ENCODE results near the gene CD96.
"Not testable (repeated sequence)": the region's sequence is repeated elsewhere in the genome, so short reads cannot be mapped to it uniquely, and the experiment has no call there.

The CD96 gene

GRCh38 chr3:111541911-111542483 is at the start of gene CD96:
TSS of gene CD96 (plus strand) at chr3:111542197. CDS start at chr3:111542249, 52 bp downstream.
- no peak for DNase-seq

- no peak for DNase-seq
Measured at GRCh38 chr3:111493276-111493675, 48.7 kb upstream of the CD96 start.

DNA sequence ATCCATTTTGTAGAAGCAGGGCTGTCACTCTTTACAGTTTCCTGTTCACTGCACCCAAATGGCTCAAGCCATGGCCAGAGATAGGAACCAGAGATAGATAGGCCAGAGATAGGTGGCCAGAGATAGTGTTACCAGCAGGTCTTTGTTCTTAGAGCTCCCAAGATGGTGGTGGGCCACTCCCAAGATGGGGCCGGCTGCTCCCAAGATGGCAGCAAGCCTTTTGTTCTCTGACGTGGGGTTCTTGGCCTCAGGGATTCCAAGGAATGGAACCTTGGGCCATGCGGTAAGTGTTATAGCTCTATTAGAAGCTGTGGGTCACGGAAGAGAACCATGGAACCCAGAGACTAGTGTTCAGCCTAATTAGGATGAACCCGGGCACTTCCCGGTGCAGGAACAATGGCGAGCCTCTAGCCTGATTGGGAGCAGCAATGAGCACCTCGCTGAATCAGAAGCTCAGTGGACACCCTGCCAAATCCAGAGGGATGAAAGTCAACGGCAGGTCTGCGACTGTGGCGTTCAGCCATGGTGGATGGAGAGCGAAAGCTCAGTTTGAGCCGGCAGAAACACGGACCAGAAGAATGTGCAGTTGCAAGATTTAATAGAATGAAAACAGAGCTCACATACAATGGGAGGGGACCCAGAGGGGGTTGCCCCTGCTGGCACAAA is 45.0 kb upstream of the CD96 start:
- DNase-seq = no peak

- no peak for DNase-seq
Measured at GRCh38 chr3:111498022-111498421, 44.0 kb upstream of the CD96 start.

- DNase-seq = no peak
Measured at GRCh38 chr3:111506435-111506834, 35.6 kb upstream of the CD96 start.

- DNase-seq = peak; percentile 34
Measured at GRCh38 chr3:111509308-111509707, 32.7 kb upstream of the CD96 start.

GRCh38 chr3:111517801-111518200 is 24.2 kb upstream of the CD96 start:
- DNase-seq = no peak

DNA sequence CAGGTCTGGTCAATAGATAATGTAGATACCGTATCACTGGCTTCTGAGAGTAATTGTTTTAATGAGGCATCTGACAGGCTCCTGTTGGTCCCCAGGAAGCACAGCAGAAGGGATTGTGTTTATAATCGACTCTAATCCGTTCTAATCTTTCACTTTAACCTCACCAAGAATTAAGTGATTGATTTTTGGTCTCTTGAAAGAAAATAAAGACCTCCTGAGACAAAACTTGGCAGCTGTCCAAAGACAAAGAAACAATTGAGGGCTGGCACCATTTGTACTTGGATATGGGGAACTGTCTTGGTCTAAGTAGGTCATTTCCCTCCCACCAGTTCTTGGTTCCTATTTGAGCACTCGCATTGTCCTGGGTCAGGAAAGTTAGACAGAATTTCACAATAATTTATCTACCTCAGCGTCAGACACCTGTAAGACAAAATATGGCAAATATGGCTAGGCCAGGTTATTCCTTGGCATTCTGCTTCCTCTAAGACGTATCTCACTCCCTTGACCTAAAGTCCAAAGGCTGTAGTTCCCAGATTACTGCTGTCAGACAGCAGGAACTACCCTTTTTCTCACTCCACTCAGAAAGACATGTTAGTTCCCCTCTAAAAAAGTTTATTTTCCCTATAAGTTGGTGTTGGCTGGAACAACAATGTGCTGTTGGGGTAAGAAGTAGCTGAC is 22.7 kb upstream of the CD96 start:
- DNase-seq = no peak

DNA sequence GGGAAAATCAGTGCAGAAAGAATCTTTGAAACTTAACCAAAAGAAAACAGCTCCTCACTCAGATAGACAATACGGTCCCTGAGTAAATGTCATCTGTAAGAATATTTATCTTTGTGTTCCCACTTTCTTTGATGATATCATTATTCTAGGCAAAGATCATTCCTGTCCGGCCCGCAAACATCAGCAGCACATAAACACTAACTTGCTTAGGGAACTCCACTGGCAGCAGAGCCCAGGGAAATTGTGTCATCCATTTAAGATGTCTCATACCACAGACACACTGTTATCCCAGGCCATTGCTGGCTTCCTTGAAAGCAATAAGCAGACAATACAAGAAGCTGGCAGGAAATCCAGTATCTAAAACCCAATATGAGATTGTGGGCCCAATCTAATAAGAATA is 20.1 kb upstream of the CD96 start:
- no peak for DNase-seq

DNA sequence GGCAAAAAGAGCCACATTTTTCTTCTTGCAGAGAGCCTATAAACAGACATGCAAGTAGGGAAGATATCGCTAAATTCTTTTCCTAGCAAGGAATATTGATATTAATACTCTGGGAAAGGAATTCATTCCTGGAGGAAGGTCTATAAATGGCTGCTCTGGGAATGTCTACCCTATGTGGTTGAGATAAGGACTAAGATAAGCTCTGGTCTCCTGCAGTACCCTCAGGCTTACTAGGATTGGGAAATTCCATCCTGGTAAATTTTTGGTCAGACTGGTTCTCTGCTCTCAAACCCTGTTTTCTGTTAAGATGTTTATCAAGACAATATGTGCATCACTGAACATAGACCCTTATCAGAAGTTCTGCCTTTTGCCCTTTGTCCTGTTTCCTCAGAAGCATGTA is 17.5 kb upstream of the CD96 start:
- not testable (repeated sequence) for DNase-seq

GRCh38 chr3:111531446-111531845 is 10.6 kb upstream of the CD96 start:
- no peak for DNase-seq

DNA sequence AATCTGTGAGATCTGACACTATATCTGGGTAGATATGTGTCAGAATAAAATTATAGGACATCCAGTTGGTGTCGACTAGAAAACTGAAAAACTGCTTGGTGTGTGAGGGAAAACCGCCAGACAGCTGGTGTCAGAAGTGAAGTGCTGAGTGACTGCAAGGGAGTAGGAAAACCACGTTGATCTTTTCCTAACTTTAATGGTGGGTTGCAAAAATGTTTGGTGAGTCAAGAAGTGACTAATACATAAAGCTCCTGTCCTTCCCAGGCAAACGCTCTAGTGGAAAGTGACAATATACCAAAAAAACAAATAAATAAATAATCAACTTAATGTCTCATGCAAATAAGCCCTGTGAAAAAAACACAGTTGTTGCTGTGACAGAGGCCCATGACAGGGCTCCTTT is 7.3 kb upstream of the CD96 start:
- DNase-seq = no peak

DNA sequence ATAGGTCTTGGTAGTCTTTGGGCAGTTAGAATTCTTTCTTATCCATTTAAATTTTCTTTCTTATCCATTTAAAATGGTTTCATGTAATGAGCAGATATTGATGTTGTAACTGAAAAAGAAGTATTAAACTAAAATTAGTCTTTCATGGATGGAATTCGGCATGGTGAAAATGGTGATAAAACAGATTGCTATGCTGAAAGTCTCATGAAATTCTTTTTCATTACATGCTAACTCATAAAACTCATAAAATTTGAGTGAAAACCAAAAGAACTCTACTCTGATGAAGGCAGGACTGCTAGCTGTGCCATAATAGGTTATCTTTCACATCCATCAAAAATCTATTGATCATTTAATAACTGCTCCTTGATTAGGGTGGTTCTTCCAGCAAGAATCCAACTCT is 3.9 kb upstream of the CD96 start:
- no peak for DNase-seq

- DNase-seq = no peak
Measured at GRCh38 chr3:111538681-111539083, 3.3 kb upstream of the CD96 start.

- peak; percentile 19 for DNase-seq
Measured at GRCh38 chr3:111539351-111540331, 2.4 kb upstream of the CD96 start.

DNA sequence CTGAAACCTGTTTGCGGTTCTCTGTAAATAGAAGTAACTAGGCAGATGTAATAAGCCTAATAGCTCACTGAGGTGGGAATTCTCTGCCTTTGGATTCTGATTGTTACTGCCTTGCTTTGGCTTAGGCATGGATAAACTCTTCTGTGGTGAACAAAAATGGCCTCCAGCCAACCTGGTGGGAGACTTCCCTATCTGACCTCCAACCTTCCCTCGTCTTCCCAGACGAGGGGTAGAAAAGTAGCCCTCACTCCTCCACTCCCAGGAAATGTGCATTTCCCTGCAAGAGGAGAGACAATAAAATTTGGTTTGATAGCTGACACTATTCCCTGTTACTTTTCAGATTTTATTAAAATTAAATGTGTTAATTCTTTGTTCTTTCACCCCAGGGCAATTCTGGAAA is 606 bp upstream of the CD96 start:
- DNase-seq = no peak

DNA sequence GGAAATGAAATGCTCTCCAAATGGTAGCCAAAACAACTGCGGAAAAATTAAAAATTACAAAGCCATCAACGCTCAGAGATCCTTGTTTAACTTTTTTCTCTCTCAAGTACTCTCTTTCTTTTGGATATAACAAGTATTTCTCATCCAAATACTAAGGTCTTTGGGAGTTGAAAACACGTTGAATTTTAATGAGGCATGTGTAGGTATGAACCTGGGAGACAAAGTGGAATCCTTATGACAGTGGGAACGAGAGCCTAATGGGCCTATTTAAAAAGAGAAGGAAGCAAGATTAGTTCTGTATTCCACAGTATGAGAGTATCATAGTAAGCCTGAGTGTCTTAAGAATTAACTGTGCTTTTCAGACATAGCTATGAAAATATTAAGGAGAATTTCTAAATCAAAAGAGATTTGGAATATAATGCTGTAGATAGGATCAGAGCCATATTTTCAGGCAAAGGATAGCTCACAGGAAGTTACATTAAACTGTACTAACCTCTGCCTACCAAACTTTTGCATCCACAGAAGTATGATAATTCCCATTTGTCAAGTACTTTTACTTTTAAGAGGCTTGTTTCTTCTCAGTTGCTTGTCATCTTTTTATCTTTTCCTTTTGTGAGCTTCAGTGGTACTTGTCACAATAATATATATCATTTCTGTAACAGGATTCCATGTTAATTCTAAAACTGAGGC is 759 bp downstream of the CD96 start:
- DNase-seq = no peak

GRCh38 chr3:111545349-111545748 is 3.4 kb downstream of the CD96 start:
- DNase-seq = no peak

DNA sequence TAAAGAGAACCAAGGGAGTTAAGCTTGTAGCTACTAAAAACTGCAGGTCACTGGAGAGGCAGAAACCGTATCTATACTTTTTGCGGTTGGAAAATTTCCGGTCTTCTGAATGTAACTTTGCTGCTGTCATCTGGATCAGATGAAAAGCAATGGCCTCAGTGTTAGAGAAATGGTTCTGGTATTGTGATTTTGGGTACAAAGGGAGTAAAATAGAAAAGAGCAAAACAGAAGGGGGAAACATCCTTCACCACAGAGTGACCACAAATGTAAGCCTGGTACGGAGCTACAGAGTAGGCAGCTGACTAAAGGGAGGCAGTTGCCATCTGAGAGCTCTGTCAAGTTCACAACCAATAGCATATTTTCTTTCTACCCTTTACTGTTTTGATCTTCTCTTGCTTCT is 5.6 kb downstream of the CD96 start:
- DNase-seq = no peak

DNA sequence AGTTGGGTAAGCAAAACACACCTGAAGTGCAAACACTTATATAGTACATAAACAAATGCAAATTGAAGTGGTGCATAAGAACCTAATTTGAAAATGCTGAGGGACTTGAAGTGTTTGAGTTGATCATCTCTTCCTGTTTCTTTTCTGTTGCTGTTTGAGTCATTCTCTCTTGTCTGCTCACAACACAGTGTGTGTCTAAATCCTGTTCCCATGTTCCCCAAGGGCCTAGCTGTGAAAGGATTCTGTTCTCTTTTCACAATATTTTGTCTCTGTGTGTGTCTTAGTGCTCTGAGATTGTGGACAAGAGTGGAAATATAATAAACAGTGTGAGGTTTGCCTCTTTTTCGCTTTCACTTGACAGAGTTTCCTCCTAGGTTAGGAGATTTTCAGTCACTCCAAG is 6.1 kb downstream of the CD96 start:
- DNase-seq = no peak

DNA sequence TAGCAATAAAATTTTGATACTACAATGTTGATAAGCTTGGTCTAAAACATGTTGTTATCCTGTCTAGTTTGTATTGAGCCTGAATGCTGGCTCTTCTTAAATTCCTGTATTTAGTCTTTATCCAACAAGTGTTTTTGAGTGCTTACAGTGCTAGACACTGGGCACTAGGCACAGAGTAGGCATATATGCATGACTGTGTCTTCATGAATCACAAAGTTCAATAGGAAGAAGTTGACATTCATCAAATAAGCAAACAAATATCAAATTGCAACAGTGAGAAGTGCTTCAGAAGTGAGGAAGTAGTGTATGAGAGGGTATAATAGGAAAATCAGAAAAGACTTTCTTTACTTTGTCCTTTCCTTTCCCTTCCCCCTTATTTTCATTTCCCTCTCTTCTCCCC is 6.8 kb downstream of the CD96 start:
- no peak for DNase-seq

- peak; percentile 13 for DNase-seq
Measured at GRCh38 chr3:111561902-111562301, 19.9 kb downstream of the CD96 start.

DNA sequence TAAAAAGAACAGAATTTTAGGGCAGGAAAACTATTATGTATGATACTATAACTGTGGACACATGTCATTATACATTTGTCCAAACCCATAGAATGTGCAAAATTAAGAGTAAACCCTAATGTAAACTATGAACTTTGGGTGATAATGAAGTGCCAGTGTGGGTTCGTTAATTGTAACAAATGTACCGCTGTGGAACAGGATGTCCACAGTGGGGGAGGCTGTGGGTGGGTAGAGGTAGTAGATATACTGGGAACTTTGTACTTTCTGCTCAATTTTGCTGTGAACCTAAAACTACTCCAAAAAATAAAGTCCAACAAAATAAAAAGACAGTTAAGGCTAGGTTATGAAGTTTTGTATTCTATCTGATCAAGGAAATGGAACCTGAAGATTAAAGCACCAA is 24.8 kb downstream of the CD96 start:
- no peak for DNase-seq
